HG02970 (cell line): ENCODE data around the gene OLIG1.

Experiments used
- ATAC-seq: cut with Tn5 transposase; IDR thresholded peaks from one replicate; pipeline ENCODE4 v1.9.1; 2021; ENCODE audit warnings: mild to moderate bottlenecking, moderate library complexity, moderate number of reproducible peaks; ENCODE audit not compliant: unreplicated experiment, low FRiP score

Gene OLIG1

GRCh38 chr21:33029975-33030461, 39.9 kb upstream of the OLIG1 start:
- no peak for ATAC-seq

- ATAC-seq, result no peak
These were observed 39.3 kb upstream of the OLIG1 start for GRCh38 chr21:33030633-33031032.

- no peak for ATAC-seq
These were observed 38.6 kb upstream of the OLIG1 start for GRCh38 chr21:33031152-33031911.

GRCh38 chr21:33032434-33033047, 37.4 kb upstream of the OLIG1 start:
- ATAC-seq, result no peak

GRCh38 chr21:33033094-33033951, 36.6 kb upstream of the OLIG1 start:
- no peak for ATAC-seq

GRCh38 chr21:33033961-33034413, 36.0 kb upstream of the OLIG1 start:
- no peak for ATAC-seq

GRCh38 chr21:33035147-33035546, 34.8 kb upstream of the OLIG1 start:
- ATAC-seq, result no peak

- ATAC-seq, result no peak
These were observed 33.3 kb upstream of the OLIG1 start for GRCh38 chr21:33036430-33037162.

- no peak for ATAC-seq
These were observed 32.4 kb upstream of the OLIG1 start for GRCh38 chr21:33037501-33037900.

GRCh38 chr21:33039536-33039935, 30.4 kb upstream of the OLIG1 start:
- ATAC-seq, result no peak

GRCh38 chr21:33040215-33040614, 29.7 kb upstream of the OLIG1 start:
- ATAC-seq, result no peak

- no peak for ATAC-seq
These were observed 28.0 kb upstream of the OLIG1 start for GRCh38 chr21:33041981-33042380.

- no peak for ATAC-seq
These were observed 27.1 kb upstream of the OLIG1 start for GRCh38 chr21:33042812-33043211.

GRCh38 chr21:33046455-33046854, 23.5 kb upstream of the OLIG1 start:
- no peak for ATAC-seq

GRCh38 chr21:33047231-33047630, 22.7 kb upstream of the OLIG1 start:
- no peak for ATAC-seq

GRCh38 chr21:33051925-33052324, 18.0 kb upstream of the OLIG1 start:
- no peak for ATAC-seq

GRCh38 chr21:33053951-33054350, 16.0 kb upstream of the OLIG1 start:
- no peak for ATAC-seq

- ATAC-seq, result no peak
These were observed 13.9 kb upstream of the OLIG1 start for GRCh38 chr21:33055991-33056390.

- no peak for ATAC-seq
These were observed 12.5 kb upstream of the OLIG1 start for GRCh38 chr21:33057385-33057940.

- ATAC-seq, result no peak
These were observed 11.4 kb upstream of the OLIG1 start for GRCh38 chr21:33058527-33058926.
